Heart left ventricle (tissue), 13 donors: ENCODE measurements around the gene TPST2.

Experiments
- POLR2A ChIP-seq, 2 donors: fragments of 450-650 bp; IDR thresholded peaks; one replicate each; pipeline ENCODE4 v1.6.1; 2017; ENCODE audit warnings: antibody characterized with exemption in 2 of 2, mild to moderate bottlenecking in 2 of 2, moderate library complexity in 2 of 2
- TF ChIP-seq, protein P1 (sequence below), 12 donors: fragments of 200-600 bp; sonication (generic) in 4 of 12; IDR thresholded peaks; one replicate each; pipeline versions ENCODE4 v1.5.0 to v1.8.0; 2018 to 2022; ENCODE audit warnings: antibody characterized with exemption in 12 of 12, mild to moderate bottlenecking in 5 of 12
- donor health status: ischemic (EF 13 %, LVEDD 7.1; RV severe dilation, severe dysfunction).
- donor health status: DM: no; HTN: yes; CAD: no.
- donor health status: DM: no; HTN: no; CAD: no.
- donor health status: ischemic (EF 25% LVEDD 6.9; RV normal size, moderate dysfunction).
- donor health status: ischemic (EF 25% LVEDD 5.7; RV mildly dilated, moderate dysfunction).
- donor health status: ischemic (EF 35%, LVEDD 5.7; RV mildly dilated, moderate dysfunction).
- donor health status: nonischemic (EF 11% LVEDD 7.7; RV severe dilation, severe dysfunction).
- donor health status: DM: yes; HTN: yes; CAD: no.
- donor health status: PGD.
- donor health status: ischemic (EF 29% LVEDD 5.4; RV normal size, mild dysfunction).
- donor health status: nonischemic (EF 23%, LVEDD 6.1; RV moderate dilation, normal function).

DNA sequence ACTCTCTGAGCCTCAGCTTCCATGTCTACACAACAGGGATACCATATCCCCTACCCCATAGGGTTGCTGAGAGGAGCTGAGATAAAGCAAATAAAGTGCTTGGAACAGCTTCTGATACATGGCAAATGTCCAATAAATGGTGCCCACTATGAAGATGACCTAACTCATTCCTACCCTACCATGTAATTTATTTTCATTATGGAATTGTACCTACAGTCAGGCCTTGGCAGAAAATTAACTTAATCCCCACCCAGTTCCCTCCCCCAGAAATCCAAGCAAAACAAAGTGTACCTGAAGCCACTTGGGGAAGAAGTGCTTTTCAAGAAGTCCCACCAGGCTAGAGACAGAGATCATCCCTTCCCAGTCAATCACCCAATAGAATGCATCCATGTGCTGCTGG lies 95.4 kb downstream of the TPST2 start:
- no peak for TF ChIP-seq POLR2A (IDR thresholded peaks at IDR 0.05)
- TF ChIP-seq, protein P1, sequence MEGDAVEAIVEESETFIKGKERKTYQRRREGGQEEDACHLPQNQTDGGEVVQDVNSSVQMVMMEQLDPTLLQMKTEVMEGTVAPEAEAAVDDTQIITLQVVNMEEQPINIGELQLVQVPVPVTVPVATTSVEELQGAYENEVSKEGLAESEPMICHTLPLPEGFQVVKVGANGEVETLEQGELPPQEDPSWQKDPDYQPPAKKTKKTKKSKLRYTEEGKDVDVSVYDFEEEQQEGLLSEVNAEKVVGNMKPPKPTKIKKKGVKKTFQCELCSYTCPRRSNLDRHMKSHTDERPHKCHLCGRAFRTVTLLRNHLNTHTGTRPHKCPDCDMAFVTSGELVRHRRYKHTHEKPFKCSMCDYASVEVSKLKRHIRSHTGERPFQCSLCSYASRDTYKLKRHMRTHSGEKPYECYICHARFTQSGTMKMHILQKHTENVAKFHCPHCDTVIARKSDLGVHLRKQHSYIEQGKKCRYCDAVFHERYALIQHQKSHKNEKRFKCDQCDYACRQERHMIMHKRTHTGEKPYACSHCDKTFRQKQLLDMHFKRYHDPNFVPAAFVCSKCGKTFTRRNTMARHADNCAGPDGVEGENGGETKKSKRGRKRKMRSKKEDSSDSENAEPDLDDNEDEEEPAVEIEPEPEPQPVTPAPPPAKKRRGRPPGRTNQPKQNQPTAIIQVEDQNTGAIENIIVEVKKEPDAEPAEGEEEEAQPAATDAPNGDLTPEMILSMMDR (IDR thresholded peaks at IDR 0.05): no peak
